Liver (tissue), 9 donors: ENCODE measurements around the gene HIF3A. TPM values are rescaled to one million over a fixed set of nuclear protein-coding genes. Genes with fewer than 3 reads are reported as not detected.

Experiments
- DNase-seq: peaks from one replicate; pipeline ENCODE4 v3.0.0-alpha.2; 2017; ENCODE audit warnings: low spot score
- H3K27ac ChIP-seq, 2 donors: one replicate each; pipeline ENCODE4 v1.7.0; 2013; ENCODE audit warnings: inconsistent platforms in 2 of 2, low read length in 2 of 2, control low read depth in 1 of 2, low read depth in 1 of 2, mild to moderate bottlenecking in 1 of 2
- H3K27me3 ChIP-seq, 4 donors: one replicate each; pipeline versions ENCODE4 v1.6.1 to v1.7.0; 2013; ENCODE audit warnings: low read length in 3 of 4, inconsistent platforms in 1 of 4, mild to moderate bottlenecking in 1 of 4, moderate library complexity in 1 of 4; ENCODE audit not compliant: control insufficient read depth in 4 of 4, insufficient read depth in 4 of 4
- H3K36me3 ChIP-seq, 4 donors: one replicate each; pipeline versions ENCODE4 v1.6.1 to v1.7.0; 2013; ENCODE audit warnings: low read length in 3 of 4, mild to moderate bottlenecking in 3 of 4, low read depth in 1 of 4, moderate library complexity in 1 of 4; ENCODE audit not compliant: control insufficient read depth in 4 of 4, insufficient read depth in 3 of 4
- H3K4me1 ChIP-seq, 4 donors: one replicate each; pipeline versions ENCODE4 v1.6.1 to v1.7.0; 2013; ENCODE audit warnings: low read length in 3 of 4, mild to moderate bottlenecking in 3 of 4, moderate library complexity in 1 of 4; ENCODE audit not compliant: control insufficient read depth in 4 of 4, insufficient read depth in 4 of 4
- H3K4me3 ChIP-seq, 3 donors: one replicate each; pipeline versions ENCODE4 v1.6.1 to v1.7.0; 2013; ENCODE audit warnings: low read length in 3 of 3, control low read depth in 1 of 3, low read depth in 1 of 3, mild to moderate bottlenecking in 1 of 3
- H3K9ac ChIP-seq, 2 donors: one replicate each; pipeline ENCODE4 v1.7.0; 2013; ENCODE audit warnings: low read length in 2 of 2, mild to moderate bottlenecking in 2 of 2, moderate library complexity in 2 of 2, control low read depth in 1 of 2, low read depth in 1 of 2
- H3K9me3 ChIP-seq, 4 donors: one replicate each; pipeline versions ENCODE4 v1.6.1 to v1.7.0; 2013; ENCODE audit warnings: low read length in 3 of 4; ENCODE audit not compliant: control insufficient read depth in 4 of 4
- ATF3 ChIP-seq: IDR thresholded peaks from 2 replicates; pipeline ENCODE4 v1.6.1; 2016; ENCODE audit warnings: antibody characterized with exemption
- CTCF ChIP-seq: fragments of 150-350 bp; IDR thresholded peaks from 2 replicates; pipeline ENCODE4 v1.5.1; 2017; ENCODE audit warnings: improper control_type of control experiment, low read depth, low read length; ENCODE audit not compliant: missing input control
- EGR1 ChIP-seq, 2 donors: IDR thresholded peaks; 2 replicates each; pipeline ENCODE4 v1.6.1; 2016 to 2018; ENCODE audit warnings: antibody characterized with exemption in 2 of 2, low read depth in 2 of 2
- FOXA1 ChIP-seq: IDR thresholded peaks from 2 replicates; pipeline ENCODE4 v1.6.1; 2016; ENCODE audit warnings: antibody characterized with exemption
- FOXA2 ChIP-seq: IDR thresholded peaks from 2 replicates; pipeline ENCODE4 v1.6.1; 2016; ENCODE audit warnings: antibody characterized with exemption
- GABPA ChIP-seq, 2 donors: IDR thresholded peaks in 1 of 2; conservative IDR thresholded peaks in 1 of 2; 2 replicates each; pipeline ENCODE4 v1.6.1; 2016; ENCODE audit warnings: antibody characterized with exemption in 2 of 2, mild to moderate bottlenecking in 1 of 2, moderate library complexity in 1 of 2
- HNF4A ChIP-seq, 2 donors: conservative IDR thresholded peaks; 2 replicates each; pipeline ENCODE4 v1.6.1; 2016; ENCODE audit warnings: antibody characterized with exemption in 2 of 2, mild to moderate bottlenecking in 2 of 2
- HNF4G ChIP-seq: IDR thresholded peaks from 2 replicates; pipeline ENCODE4 v1.6.1; 2016; ENCODE audit warnings: antibody characterized with exemption
- JUND ChIP-seq, 2 donors: IDR thresholded peaks; 2 replicates each; pipeline ENCODE4 v1.6.1; 2016; ENCODE audit warnings: antibody characterized with exemption in 2 of 2
- NR2F2 ChIP-seq: IDR thresholded peaks from 2 replicates; pipeline ENCODE4 v1.6.1; 2016; ENCODE audit warnings: antibody characterized with exemption
- RAD21 ChIP-seq, 2 donors: IDR thresholded peaks; 2 replicates each; pipeline ENCODE4 v1.6.1; 2016; ENCODE audit warnings: antibody characterized with exemption in 2 of 2, mild to moderate bottlenecking in 2 of 2
- REST ChIP-seq: IDR thresholded peaks from 2 replicates; pipeline ENCODE4 v1.6.1; 2016; ENCODE audit warnings: antibody characterized with exemption, mild to moderate bottlenecking
- RXRA ChIP-seq, 2 donors: IDR thresholded peaks; 2 replicates each; pipeline ENCODE4 v1.6.1; 2017 to 2018; ENCODE audit warnings: antibody characterized with exemption in 2 of 2, mild to moderate bottlenecking in 1 of 2
- SP1 ChIP-seq: IDR thresholded peaks from 2 replicates; pipeline ENCODE4 v1.6.1; 2018; ENCODE audit warnings: antibody characterized with exemption, mild to moderate bottlenecking
- TAF1 ChIP-seq: conservative IDR thresholded peaks from 2 replicates; pipeline ENCODE4 v1.6.1; 2016; ENCODE audit warnings: antibody characterized with exemption, mild to moderate bottlenecking
- YY1 ChIP-seq: IDR thresholded peaks from 2 replicates; pipeline ENCODE4 v1.6.1; 2016; ENCODE audit warnings: antibody characterized with exemption, mild to moderate bottlenecking
- ZBTB33 ChIP-seq: IDR thresholded peaks from 2 replicates; pipeline ENCODE4 v1.6.1; 2016; ENCODE audit warnings: antibody characterized with exemption
- WGBS: extraction: QIAGEN DNeasy Blood & Tissue Kit; methylation state at CpG from one replicate; pipeline ENCODE4 v1.1.7; 2013; 5-methylcytosine and 5-hydroxymethylcytosine counted together
- polyA plus RNA-seq, 2 donors: library from polyadenylated mRNA; stranded (reverse) in 1 of 2; unstranded in 1 of 2; fragments of 200-250 nt in 1 of 2; fragments of >200 nt in 1 of 2; fragmentation: Nextera tagmentation in 1 of 2; extraction: Ambion mirVana in 1 of 2; gene quantifications; one replicate each; pipeline versions ENCODE4 v1.2.1 to v1.2.3, GENCODE V29; 2013 to 2015
- total RNA-seq, 2 donors: library from RNA; depleted of rRNA; stranded (reverse); fragments of >200 nt; gene quantifications; one replicate each; pipeline ENCODE4 v1.2.3, GENCODE V29; 2014
- TF ChIP-seq, protein P1 (sequence below): IDR thresholded peaks from 2 replicates; pipeline ENCODE4 v1.6.1; 2016; ENCODE audit warnings: antibody characterized with exemption
- donor health status: healthy.
- donor health status: healthy.
- donor health status: healthy.
- donor health status: healthy.
- donor health status: healthy.

Gene HIF3A
- total and polyA plus RNA-seq, 4 donors, result 2.2 to 20.5 (median 6.8) TPM

DNA sequence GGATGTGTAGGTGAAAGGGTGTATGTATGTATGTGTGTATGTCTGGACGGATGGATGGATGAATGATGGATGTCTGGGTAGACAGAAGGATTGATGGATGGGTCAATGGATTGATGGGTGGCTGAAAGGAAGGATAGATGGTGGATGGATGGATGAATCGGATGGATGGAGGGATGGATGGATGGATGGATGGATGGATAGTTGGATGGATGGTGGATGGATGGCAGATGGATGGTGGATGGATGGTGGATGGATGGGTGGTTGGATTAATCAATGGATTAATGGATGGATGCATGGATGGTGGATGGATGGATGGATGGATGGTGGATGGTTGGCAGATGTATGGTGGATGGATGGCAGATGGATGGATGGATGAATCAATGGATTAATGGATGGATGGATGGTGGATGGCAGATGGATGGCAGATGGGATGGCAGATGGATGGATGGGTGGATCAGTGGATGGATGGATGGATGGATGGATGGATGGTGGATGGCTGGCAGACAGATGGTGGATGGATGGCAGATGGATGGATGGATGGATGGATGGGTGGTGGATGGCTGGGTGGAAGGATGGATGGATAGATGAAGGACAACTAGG, 33.6 kb downstream of the HIF3A start (continued):
- no peak for TF ChIP-seq ZBTB33
- TF ChIP-seq YY1, result no peak

DNA sequence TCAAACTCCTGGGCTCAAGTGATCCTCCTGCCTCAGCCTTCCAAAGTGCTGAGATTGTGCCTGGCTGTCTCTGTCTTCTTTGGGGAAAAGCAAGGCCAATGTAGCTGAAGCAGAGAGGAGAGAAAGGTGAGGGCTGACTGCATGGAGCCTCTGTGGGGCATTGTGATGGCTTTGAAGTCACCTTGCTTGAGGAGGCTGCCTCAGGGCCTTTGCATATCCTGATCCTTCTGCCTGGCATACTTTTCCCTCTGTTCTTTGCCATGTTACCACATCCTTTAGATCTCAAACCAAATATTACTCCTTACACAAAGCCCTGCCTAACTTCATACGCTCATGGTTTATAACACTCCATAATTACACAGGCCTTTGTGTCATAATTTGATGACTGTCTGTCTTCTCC, 40.6 kb downstream of the HIF3A start:
- 92% methylated on average over 1 of the region's 1 CpG for WGBS
- Histone ChIP-seq H3K27ac (no peak overlapping the region), H3K27me3 (no peaks in the 10 kb centered on the region), H3K4me1 (no peaks in the 10 kb centered on the region), H3K9ac (no peak overlapping the region), H3K36me3 (no peaks in the 10 kb centered on the region), H3K9me3 (no peaks in the 10 kb centered on the region), H3K4me3 (no peak overlapping the region)
- no peak for DNase-seq
- TF ChIP-seq SP1 (no peak), EGR1 (IDR thresholded peaks at IDR 0.05; ENCODE audit: low read depth in 2 of 2) (no peak), REST (no peak), RXRA (IDR thresholded peaks at IDR 0.05) (no peak), ATF3 (no peak), CTCF (no peak), HNF4A (conservative IDR thresholded peaks at IDR 0.05) (no peak), NR2F2 (no peak), HNF4G (no peak), RAD21 (IDR thresholded peaks at IDR 0.05) (no peak), YY1 (no peak), GABPA (IDR thresholded peaks at IDR 0.05 in 1 of 2, conservative IDR thresholded peaks at IDR 0.05 in 1 of 2) (no peak), FOXA2 (no peak), JUND (IDR thresholded peaks at IDR 0.05) (no peak), TAF1 (no peak), ZBTB33 (no peak), FOXA1 (no peak)
- TF ChIP-seq, protein P1, sequence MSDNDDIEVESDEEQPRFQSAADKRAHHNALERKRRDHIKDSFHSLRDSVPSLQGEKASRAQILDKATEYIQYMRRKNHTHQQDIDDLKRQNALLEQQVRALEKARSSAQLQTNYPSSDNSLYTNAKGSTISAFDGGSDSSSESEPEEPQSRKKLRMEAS, result no peak
